ENCODE results near the gene TPPP. TPM values are rescaled to one million over a fixed set of nuclear protein-coding genes. Genes with fewer than 3 reads are reported as not detected.
"Not testable (repeated sequence)": the region's sequence is repeated elsewhere in the genome, so short reads cannot be mapped to it uniquely, and the experiment has no call there.

The TPPP gene
- total and polyA plus RNA-seq, 2 donors (not counting 1 experiment from before 2014, with no cell fraction given), result 0.06 TPM; not detected in 1

GRCh38 chr5:696753-697702 lies 3.9 kb upstream of the TPPP start:
- H3K9me3 ChIP-seq (ENCODE audit: control extremely low read depth in 1 of 3, control insufficient read depth in 2 of 3, insufficient read depth in 1 of 3, low read length in 2 of 3); H3K4me2 ChIP-seq (replicated peaks; ENCODE audit: low read depth, low read length, poor library complexity, severe bottlenecking); H3K36me3 ChIP-seq (replicated peaks in 1 of 2; ENCODE audit: control extremely low read depth in 1 of 2, control insufficient read depth in 1 of 2, extremely low read depth in 1 of 2, insufficient read depth in 2 of 2, low read length in 1 of 2); ATAC-seq (ENCODE audit: low read depth); H3K9me3 Mint-ChIP-seq (ENCODE audit: insufficient read depth); H3K4me3 Mint-ChIP-seq; H3K27ac Mint-ChIP-seq; DNase-seq; H3K27me3 ChIP-seq (replicated peaks in 1 of 4; ENCODE audit: control extremely low read depth in 1 of 4, control insufficient read depth in 3 of 4, insufficient read depth in 4 of 4, low read length in 3 of 4); H3K79me2 ChIP-seq (ENCODE audit: control insufficient read depth, insufficient read depth, low read length); H3K4me1 Mint-ChIP-seq; H2AFZ ChIP-seq (ENCODE audit: insufficient read depth, low read depth, low read length, poor library complexity, severe bottlenecking); H3K27me3 Mint-ChIP-seq; H4K20me1 ChIP-seq (ENCODE audit: control insufficient read depth, insufficient read depth, low read length, poor library complexity, severe bottlenecking); H3K27ac ChIP-seq (ENCODE audit: low read length in 2 of 2); intact Hi-C loops (cut with micrococcal nuclease); POLR2A ChIA-PET; H3K9ac ChIP-seq (ENCODE audit: low read length); CTCF ChIA-PET; H3K4me3 ChIP-seq (ENCODE audit: control extremely low read depth in 1 of 5, extremely low read depth in 1 of 5, insufficient read depth in 1 of 5, low read depth in 2 of 5, low read length in 4 of 5): not testable (repeated sequence)
- 87% methylated on average over 10 of the region's 21 CpGs for WGBS (ENCODE audit: insufficient coverage)
- peaks cover 8 to 10% of the 10 kb centered on the region in 2 donors for H3K4me1 ChIP-seq (ENCODE audit: control insufficient read depth in 2 of 2, insufficient read depth in 2 of 2, low read length in 2 of 2)

- H3K27me3 Mint-ChIP-seq; H2AFZ ChIP-seq (ENCODE audit: insufficient read depth, low read depth, low read length, poor library complexity, severe bottlenecking); ATAC-seq (ENCODE audit: low read depth); H3K4me3 ChIP-seq (ENCODE audit: control extremely low read depth in 1 of 5, extremely low read depth in 1 of 5, insufficient read depth in 1 of 5, low read depth in 2 of 5, low read length in 4 of 5); H3K27me3 ChIP-seq (replicated peaks in 1 of 4; ENCODE audit: control extremely low read depth in 1 of 4, control insufficient read depth in 3 of 4, insufficient read depth in 4 of 4, low read length in 3 of 4); H4K20me1 ChIP-seq (ENCODE audit: control insufficient read depth, insufficient read depth, low read length, poor library complexity, severe bottlenecking); H3K9me3 Mint-ChIP-seq (ENCODE audit: insufficient read depth); H3K4me1 Mint-ChIP-seq; H3K79me2 ChIP-seq (ENCODE audit: control insufficient read depth, insufficient read depth, low read length); DNase-seq; H3K4me3 Mint-ChIP-seq; H3K27ac Mint-ChIP-seq; H3K4me2 ChIP-seq (replicated peaks; ENCODE audit: low read depth, low read length, poor library complexity, severe bottlenecking); H3K9me3 ChIP-seq (ENCODE audit: control extremely low read depth in 1 of 3, control insufficient read depth in 2 of 3, insufficient read depth in 1 of 3, low read length in 2 of 3); H3K36me3 ChIP-seq (replicated peaks in 1 of 2; ENCODE audit: control extremely low read depth in 1 of 2, control insufficient read depth in 1 of 2, extremely low read depth in 1 of 2, insufficient read depth in 2 of 2, low read length in 1 of 2); H3K27ac ChIP-seq (ENCODE audit: low read length in 2 of 2); intact Hi-C loops (cut with micrococcal nuclease); H3K9ac ChIP-seq (ENCODE audit: low read length); CTCF ChIA-PET; POLR2A ChIA-PET: not testable (repeated sequence)
- WGBS (ENCODE audit: insufficient coverage), result 87% methylated on average over 6 of the region's 8 CpGs
- peaks cover 8 to 13% of the 10 kb centered on the region in 2 donors for H3K4me1 ChIP-seq (ENCODE audit: control insufficient read depth in 2 of 2, insufficient read depth in 2 of 2, low read length in 2 of 2)
Observed at GRCh38 chr5:696191-696590, 3.0 kb upstream of the TPPP start.

- WGBS (ENCODE audit: insufficient coverage), result no CpG with 5 or more reads among the region's 13 CpGs
- intact Hi-C loops (cut with micrococcal nuclease); ATAC-seq (ENCODE audit: low read depth); POLR2A ChIA-PET; H3K9ac ChIP-seq (ENCODE audit: low read length); H3K27me3 ChIP-seq (replicated peaks in 1 of 4; ENCODE audit: control extremely low read depth in 1 of 4, control insufficient read depth in 3 of 4, insufficient read depth in 4 of 4, low read length in 3 of 4); H3K4me3 Mint-ChIP-seq; H3K4me2 ChIP-seq (replicated peaks; ENCODE audit: low read depth, low read length, poor library complexity, severe bottlenecking); H3K4me1 Mint-ChIP-seq; H3K27ac Mint-ChIP-seq; H3K27me3 Mint-ChIP-seq; H3K9me3 ChIP-seq (ENCODE audit: control extremely low read depth in 1 of 3, control insufficient read depth in 2 of 3, insufficient read depth in 1 of 3, low read length in 2 of 3); H3K27ac ChIP-seq (ENCODE audit: low read length in 2 of 2); CTCF ChIA-PET; H3K9me3 Mint-ChIP-seq (ENCODE audit: insufficient read depth); H4K20me1 ChIP-seq (ENCODE audit: control insufficient read depth, insufficient read depth, low read length, poor library complexity, severe bottlenecking); DNase-seq; H3K4me3 ChIP-seq (ENCODE audit: control extremely low read depth in 1 of 5, extremely low read depth in 1 of 5, insufficient read depth in 1 of 5, low read depth in 2 of 5, low read length in 4 of 5); H3K79me2 ChIP-seq (ENCODE audit: control insufficient read depth, insufficient read depth, low read length); H3K36me3 ChIP-seq (replicated peaks in 1 of 2; ENCODE audit: control extremely low read depth in 1 of 2, control insufficient read depth in 1 of 2, extremely low read depth in 1 of 2, insufficient read depth in 2 of 2, low read length in 1 of 2); H2AFZ ChIP-seq (ENCODE audit: insufficient read depth, low read depth, low read length, poor library complexity, severe bottlenecking): not testable (repeated sequence)
- H3K4me1 ChIP-seq (ENCODE audit: control insufficient read depth in 2 of 2, insufficient read depth in 2 of 2, low read length in 2 of 2), result peaks cover 8 to 13% of the 10 kb centered on the region in 2 donors
Observed at GRCh38 chr5:695475-695874, 2.3 kb upstream of the TPPP start.

- H3K4me2 ChIP-seq (replicated peaks; ENCODE audit: low read depth, low read length, poor library complexity, severe bottlenecking); H3K9me3 ChIP-seq (ENCODE audit: control extremely low read depth in 1 of 3, control insufficient read depth in 2 of 3, insufficient read depth in 1 of 3, low read length in 2 of 3); ATAC-seq (ENCODE audit: low read depth); CTCF ChIA-PET; H4K20me1 ChIP-seq (ENCODE audit: control insufficient read depth, insufficient read depth, low read length, poor library complexity, severe bottlenecking); H3K9me3 Mint-ChIP-seq (ENCODE audit: insufficient read depth); H2AFZ ChIP-seq (ENCODE audit: insufficient read depth, low read depth, low read length, poor library complexity, severe bottlenecking); H3K36me3 ChIP-seq (replicated peaks in 1 of 2; ENCODE audit: control extremely low read depth in 1 of 2, control insufficient read depth in 1 of 2, extremely low read depth in 1 of 2, insufficient read depth in 2 of 2, low read length in 1 of 2); H3K4me3 Mint-ChIP-seq; intact Hi-C loops (cut with micrococcal nuclease); POLR2A ChIA-PET; H3K27ac ChIP-seq (ENCODE audit: low read length in 2 of 2); H3K27ac Mint-ChIP-seq; H3K79me2 ChIP-seq (ENCODE audit: control insufficient read depth, insufficient read depth, low read length); H3K27me3 Mint-ChIP-seq; H3K9ac ChIP-seq (ENCODE audit: low read length); H3K27me3 ChIP-seq (replicated peaks in 1 of 4; ENCODE audit: control extremely low read depth in 1 of 4, control insufficient read depth in 3 of 4, insufficient read depth in 4 of 4, low read length in 3 of 4); H3K4me1 Mint-ChIP-seq: not testable (repeated sequence)
- H3K4me1 ChIP-seq (ENCODE audit: control insufficient read depth in 2 of 2, insufficient read depth in 2 of 2, low read length in 2 of 2), result peaks cover 8 to 13% of the 10 kb centered on the region in 2 donors
- peak; percentile 26 for DNase-seq
- WGBS (ENCODE audit: insufficient coverage), result 8% methylated on average over 2 of the region's 22 CpGs
- peak overlapping the region in 1 of 5 experiments; percentile 25 for H3K4me3 ChIP-seq (ENCODE audit: control extremely low read depth in 1 of 5, extremely low read depth in 1 of 5, insufficient read depth in 1 of 5, low read depth in 2 of 5, low read length in 4 of 5)
Observed at GRCh38 chr5:694042-694431, 885 bp upstream of the TPPP start.

Measured in B cell (primary cell).